ENCODE results near the gene KCNMA1. TPM values are rescaled to one million over a fixed set of nuclear protein-coding genes. Genes with fewer than 3 reads are reported as not detected.

The KCNMA1 gene
- total RNA-seq, 4 donors from 2014 or later, result 66.8 to 96.5 (median 78.9) TPM

GRCh38 chr10:76969366-76969948 is 668.2 kb downstream of the KCNMA1 start:
- no peaks in the 10 kb centered on the region for H3K27me3 ChIP-seq
- no peaks in the 10 kb centered on the region for H3K9me3 ChIP-seq
- ATAC-seq (no peak), DNase-seq (no peak)
- no peak overlapping the region for H3K27ac ChIP-seq
- intact Hi-C loops (cut with DNase I; ENCODE audit: low total_unique reads), result no loop called here
- in situ Hi-C loops (cut with MboI; ENCODE audit: low sequenced_read_pairs in 4 of 4), result no loop called here
- H3K4me3 ChIP-seq, result no peak overlapping the region
- H3K36me3 ChIP-seq, result no peaks in the 10 kb centered on the region
- no peaks in the 10 kb centered on the region for H3K4me1 ChIP-seq
- TF ChIP-seq POLR2A (IDR thresholded peaks at IDR 0.05) (no peak), CTCF (IDR thresholded peaks at IDR 0.05 in 4 of 5, conservative IDR thresholded peaks at IDR 0.05 in 1 of 5) (no peak)

DNA sequence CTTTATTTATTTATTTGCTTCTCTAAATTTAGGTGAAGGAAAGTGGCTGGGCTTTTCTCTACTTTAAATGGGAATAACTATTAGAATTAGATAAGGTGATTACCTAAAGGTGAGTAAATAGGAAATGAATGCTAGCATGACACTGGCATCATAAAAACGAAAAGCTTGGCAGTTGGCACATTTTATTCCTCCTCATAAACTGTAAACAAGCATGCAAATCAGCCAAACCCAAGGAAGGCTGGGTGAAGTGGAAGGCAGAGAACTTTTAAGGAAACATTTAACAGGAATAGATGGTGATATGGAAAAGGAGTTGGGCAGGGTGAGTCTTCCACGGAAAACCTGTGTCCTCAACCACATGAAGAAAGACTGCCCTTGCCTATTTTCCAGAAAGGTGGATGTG is 669.1 kb downstream of the KCNMA1 start:
- DNase-seq (no peak), ATAC-seq (no peak)
- Histone ChIP-seq H3K4me3 (no peak overlapping the region), H3K9me3 (no peaks in the 10 kb centered on the region), H3K36me3 (no peaks in the 10 kb centered on the region), H3K4me1 (no peaks in the 10 kb centered on the region), H3K27me3 (no peaks in the 10 kb centered on the region), H3K27ac (no peak overlapping the region)
- no peak for TF ChIP-seq CTCF (IDR thresholded peaks at IDR 0.05 in 4 of 5, conservative IDR thresholded peaks at IDR 0.05 in 1 of 5)
- in situ Hi-C loops (cut with MboI; ENCODE audit: low sequenced_read_pairs in 4 of 4), result no loop called here
- intact Hi-C loops (cut with DNase I; ENCODE audit: low total_unique reads), result no loop called here

- H3K9me3 ChIP-seq, result no peaks in the 10 kb centered on the region
- no peak for TF ChIP-seq CTCF (IDR thresholded peaks at IDR 0.05 in 4 of 5, conservative IDR thresholded peaks at IDR 0.05 in 1 of 5)
- TF ChIP-seq POLR2A (IDR thresholded peaks at IDR 0.05), result no peak
- in situ Hi-C loops (cut with MboI; ENCODE audit: low sequenced_read_pairs in 4 of 4), result no loop called here
- no peak overlapping the region for H3K4me3 ChIP-seq
- no peak overlapping the region for H3K27ac ChIP-seq
- no peak for DNase-seq
- no peak for ATAC-seq
- H3K36me3 ChIP-seq, result no peaks in the 10 kb centered on the region
- H3K4me1 ChIP-seq, result no peaks in the 10 kb centered on the region
- no peaks in the 10 kb centered on the region for H3K27me3 ChIP-seq
- intact Hi-C loops (cut with DNase I; ENCODE audit: low total_unique reads), result no loop called here
These were observed 674.8 kb downstream of the KCNMA1 start for GRCh38 chr10:76962851-76963250.

GRCh38 chr10:76961841-76962240 is 675.8 kb downstream of the KCNMA1 start:
- intact Hi-C loops (cut with DNase I; ENCODE audit: low total_unique reads), result no loop called here
- Histone ChIP-seq H3K4me3 (no peak overlapping the region), H3K27ac (no peak overlapping the region), H3K36me3 (no peaks in the 10 kb centered on the region), H3K4me1 (no peaks in the 10 kb centered on the region), H3K27me3 (no peaks in the 10 kb centered on the region), H3K9me3 (no peaks in the 10 kb centered on the region)
- in situ Hi-C loops (cut with MboI; ENCODE audit: low sequenced_read_pairs in 4 of 4), result no loop called here
- ATAC-seq (no peak), DNase-seq (no peak)
- TF ChIP-seq POLR2A (IDR thresholded peaks at IDR 0.05) (no peak), CTCF (IDR thresholded peaks at IDR 0.05 in 4 of 5, conservative IDR thresholded peaks at IDR 0.05 in 1 of 5) (no peak)

DNA sequence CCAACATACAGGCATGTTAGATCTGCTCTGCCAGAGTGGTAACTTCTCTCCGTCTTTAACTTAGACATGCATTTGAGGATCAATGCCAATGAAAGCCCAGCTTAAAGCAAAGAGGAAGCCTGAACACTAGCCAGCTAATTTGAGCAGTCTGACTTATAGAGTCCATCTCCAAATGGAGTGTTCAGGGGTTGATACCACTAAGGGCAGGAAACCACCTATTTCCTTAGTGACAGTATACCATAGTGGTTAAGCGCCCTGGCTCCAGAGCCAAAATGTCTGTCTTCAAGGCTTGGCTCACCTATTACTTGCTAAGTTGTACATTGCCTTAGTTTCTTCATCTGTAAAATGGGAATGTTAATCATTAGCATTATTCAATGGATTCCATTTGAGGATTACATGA is 678.5 kb downstream of the KCNMA1 start:
- intact Hi-C loops (cut with DNase I; ENCODE audit: low total_unique reads), result no loop called here
- no peak for DNase-seq
- no peaks in the 10 kb centered on the region for H3K27me3 ChIP-seq

More for the DNA sequence above, 678.5 kb downstream of the KCNMA1 start:
- TF ChIP-seq POLR2A (IDR thresholded peaks at IDR 0.05) (no peak), CTCF (IDR thresholded peaks at IDR 0.05 in 4 of 5, conservative IDR thresholded peaks at IDR 0.05 in 1 of 5) (peak in 1 of 5 experiments; percentile 12)
- in situ Hi-C loops (cut with MboI; ENCODE audit: low sequenced_read_pairs in 4 of 4), result no loop called here
- Histone ChIP-seq H3K27ac (no peak overlapping the region), H3K36me3 (no peaks in the 10 kb centered on the region), H3K4me3 (no peak overlapping the region), H3K4me1 (no peaks in the 10 kb centered on the region), H3K9me3 (no peaks in the 10 kb centered on the region)
- no peak for ATAC-seq
